ENCODE measurements around the gene MVK.

Gene MVK

DNA sequence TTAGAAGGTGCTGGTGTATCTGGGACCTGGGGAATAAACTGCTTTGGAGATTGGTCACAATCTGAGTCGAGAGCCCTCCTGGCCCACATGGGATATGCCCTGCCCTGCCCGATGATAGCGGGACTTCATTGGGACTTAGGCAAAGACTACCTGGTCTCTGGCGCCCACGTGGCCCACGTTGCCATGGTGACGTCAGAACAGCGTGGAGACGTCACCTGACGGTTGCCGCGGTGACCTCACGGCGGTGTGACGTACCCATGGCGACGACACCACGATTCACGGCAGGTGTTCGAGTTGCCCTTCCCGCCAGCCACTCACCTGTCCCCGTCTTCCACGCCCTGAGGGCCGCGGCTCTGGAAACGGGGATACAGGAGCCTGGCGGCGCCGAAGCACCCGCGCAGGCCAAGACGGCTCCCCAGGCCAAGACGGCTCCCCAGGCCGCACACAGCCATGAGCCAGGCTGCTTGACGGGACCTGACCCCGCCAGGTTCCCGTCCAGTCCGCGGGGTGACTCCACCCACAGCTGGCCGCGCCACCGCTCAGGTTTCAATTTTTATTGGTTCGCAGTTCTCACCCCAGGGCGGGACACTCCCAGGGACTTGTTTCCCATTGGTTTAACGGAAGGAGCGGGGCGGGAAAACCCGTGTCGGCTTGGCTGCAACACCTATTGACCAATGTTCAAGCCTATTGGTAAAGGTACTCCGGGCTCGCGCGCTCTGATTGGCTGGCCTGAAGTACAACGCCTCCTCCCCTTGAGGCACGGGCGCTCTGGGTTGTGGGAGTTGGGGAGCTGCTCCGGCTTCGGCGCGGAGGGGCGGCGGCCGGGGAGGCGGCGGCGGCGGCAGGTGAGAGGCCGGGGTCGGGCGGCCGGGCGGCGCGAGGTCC is at the start of gene MVK, which contains the start of gene MMAB:
Gene MVK (plus strand): TSS at position 766 of the 885 bp plus-strand sequence. CDS start 1,029 bp downstream, outside the sequence.
Gene MMAB (minus strand): TSS at position 476 of the 885 bp plus-strand sequence. CDS start 24 bp downstream, at position 452.
- H3K4me3 Mint-ChIP-seq: peak within 1 kb of the TSS; percentile 87
- H3K36me3 Mint-ChIP-seq (ENCODE audit: low read depth): peaks cover 74% of the 10 kb centered on the region
- no peaks in the 10 kb centered on the region for H3K27me3 Mint-ChIP-seq
- peaks cover 29% of the 10 kb centered on the region for H3K4me1 Mint-ChIP-seq (ENCODE audit: low read depth)
- peak within 1 kb of the TSS; percentile 98 for H3K27ac Mint-ChIP-seq
- no peaks in the 10 kb centered on the region for H3K9me3 Mint-ChIP-seq
- DNase-seq: peak; percentile 96

DNA sequence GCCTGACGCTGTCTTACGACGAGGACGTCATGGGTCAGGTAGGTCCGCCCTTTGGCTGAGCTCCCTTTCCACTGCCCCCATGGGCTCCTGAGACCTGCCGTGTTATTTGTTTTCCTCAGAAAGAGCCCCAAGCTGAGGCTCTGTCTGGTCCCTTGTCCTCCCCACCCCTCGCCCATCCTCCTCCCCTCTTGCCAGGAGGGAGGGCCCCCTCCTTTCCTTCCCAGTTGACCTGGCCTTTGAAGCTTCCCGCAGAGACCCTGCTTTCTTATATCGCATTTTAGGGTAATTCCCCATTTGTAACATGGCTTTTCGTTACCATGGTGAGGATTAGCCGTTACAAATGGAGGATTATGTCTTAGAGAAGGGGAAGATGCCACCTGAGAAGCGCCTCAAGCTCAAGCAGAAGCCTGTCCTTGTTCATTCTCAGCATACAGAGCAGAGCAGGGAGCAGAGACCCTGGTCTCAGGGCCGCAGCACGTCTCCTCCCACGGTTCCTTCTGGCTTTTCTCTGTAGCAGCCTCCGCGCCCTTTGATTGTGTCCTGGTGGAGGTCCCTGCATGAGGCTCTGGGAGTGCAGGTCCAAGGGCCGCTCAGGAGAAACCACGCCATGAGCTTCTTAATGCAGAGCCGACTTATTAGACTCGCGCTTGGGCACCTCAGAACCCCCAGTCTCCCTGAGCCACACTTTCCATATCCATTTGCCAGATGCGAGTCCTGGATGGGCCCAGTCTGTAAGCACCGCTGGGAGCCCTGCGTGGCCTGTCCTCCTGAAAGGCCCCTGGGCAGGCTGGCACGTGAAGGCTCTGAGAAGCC is 48.9 kb upstream of the MVK start:
- H3K4me3 Mint-ChIP-seq: no peak overlapping the region
- H3K36me3 Mint-ChIP-seq (ENCODE audit: low read depth): peaks cover 91% of the 10 kb centered on the region
- no peaks in the 10 kb centered on the region for H3K4me1 Mint-ChIP-seq (ENCODE audit: low read depth)
- H3K9me3 Mint-ChIP-seq: no peaks in the 10 kb centered on the region
- no peaks in the 10 kb centered on the region for H3K27me3 Mint-ChIP-seq
- no peak for DNase-seq
- H3K27ac Mint-ChIP-seq: no peak overlapping the region

DNA sequence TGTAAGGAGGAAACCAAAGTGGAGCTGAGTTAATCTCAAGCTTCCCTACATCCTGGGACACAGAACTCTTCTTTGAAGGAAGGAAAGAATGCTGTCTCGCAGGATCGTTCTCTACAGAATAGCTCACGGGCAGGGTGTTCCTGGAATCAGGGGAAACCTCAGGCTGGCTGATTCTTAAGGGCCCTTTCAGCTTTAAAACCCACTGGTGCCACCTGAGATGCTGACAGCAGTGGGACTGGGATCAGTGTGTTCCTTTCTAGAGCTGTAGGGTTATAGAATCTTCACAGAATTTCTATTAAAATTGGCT is 48.4 kb upstream of the MVK start:
- Mint-ChIP-seq H3K4me3 (no peak overlapping the region), H3K9me3 (no peaks in the 10 kb centered on the region), H3K4me1 (ENCODE audit: low read depth) (no peaks in the 10 kb centered on the region), H3K27me3 (no peaks in the 10 kb centered on the region), H3K27ac (no peak overlapping the region), H3K36me3 (ENCODE audit: low read depth) (peaks cover 91% of the 10 kb centered on the region)
- no peak for DNase-seq

DNA sequence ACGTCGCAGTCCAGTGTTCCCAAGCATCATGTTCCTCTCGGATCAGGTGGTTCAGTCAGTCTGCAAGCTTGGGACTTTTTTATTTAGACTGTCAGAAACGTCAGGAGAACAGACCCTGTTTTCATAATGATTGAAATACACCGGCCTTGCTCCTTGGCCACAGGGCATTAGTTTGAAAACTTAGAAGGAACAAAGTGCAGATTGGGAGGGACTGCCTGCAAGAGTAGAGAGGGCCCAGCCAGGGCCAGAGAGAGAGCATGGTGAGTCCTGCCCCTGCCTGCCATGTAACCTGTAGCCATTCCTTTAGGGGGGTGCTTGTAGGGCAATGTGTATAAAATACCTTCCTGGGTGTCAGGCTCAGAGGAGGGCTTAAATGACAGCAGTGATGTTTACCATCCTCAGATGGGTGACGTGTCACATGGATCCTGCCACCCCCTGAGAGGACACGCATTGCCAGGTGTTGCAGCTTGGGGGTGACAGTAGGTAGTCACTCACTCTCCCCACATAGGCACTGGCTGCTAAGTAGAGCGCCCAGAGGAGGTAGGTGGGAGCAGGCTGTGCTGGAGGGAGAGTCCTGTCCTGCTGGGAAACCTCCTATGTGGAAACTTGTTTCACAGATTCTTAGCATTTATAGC is 46.0 kb upstream of the MVK start:
- H3K36me3 Mint-ChIP-seq (ENCODE audit: low read depth): peaks cover 84% of the 10 kb centered on the region
- no peak overlapping the region for H3K27ac Mint-ChIP-seq
- no peak for DNase-seq
- H3K4me3 Mint-ChIP-seq: no peak overlapping the region
- no peaks in the 10 kb centered on the region for H3K4me1 Mint-ChIP-seq (ENCODE audit: low read depth)
- no peaks in the 10 kb centered on the region for H3K27me3 Mint-ChIP-seq
- H3K9me3 Mint-ChIP-seq: no peaks in the 10 kb centered on the region

DNA sequence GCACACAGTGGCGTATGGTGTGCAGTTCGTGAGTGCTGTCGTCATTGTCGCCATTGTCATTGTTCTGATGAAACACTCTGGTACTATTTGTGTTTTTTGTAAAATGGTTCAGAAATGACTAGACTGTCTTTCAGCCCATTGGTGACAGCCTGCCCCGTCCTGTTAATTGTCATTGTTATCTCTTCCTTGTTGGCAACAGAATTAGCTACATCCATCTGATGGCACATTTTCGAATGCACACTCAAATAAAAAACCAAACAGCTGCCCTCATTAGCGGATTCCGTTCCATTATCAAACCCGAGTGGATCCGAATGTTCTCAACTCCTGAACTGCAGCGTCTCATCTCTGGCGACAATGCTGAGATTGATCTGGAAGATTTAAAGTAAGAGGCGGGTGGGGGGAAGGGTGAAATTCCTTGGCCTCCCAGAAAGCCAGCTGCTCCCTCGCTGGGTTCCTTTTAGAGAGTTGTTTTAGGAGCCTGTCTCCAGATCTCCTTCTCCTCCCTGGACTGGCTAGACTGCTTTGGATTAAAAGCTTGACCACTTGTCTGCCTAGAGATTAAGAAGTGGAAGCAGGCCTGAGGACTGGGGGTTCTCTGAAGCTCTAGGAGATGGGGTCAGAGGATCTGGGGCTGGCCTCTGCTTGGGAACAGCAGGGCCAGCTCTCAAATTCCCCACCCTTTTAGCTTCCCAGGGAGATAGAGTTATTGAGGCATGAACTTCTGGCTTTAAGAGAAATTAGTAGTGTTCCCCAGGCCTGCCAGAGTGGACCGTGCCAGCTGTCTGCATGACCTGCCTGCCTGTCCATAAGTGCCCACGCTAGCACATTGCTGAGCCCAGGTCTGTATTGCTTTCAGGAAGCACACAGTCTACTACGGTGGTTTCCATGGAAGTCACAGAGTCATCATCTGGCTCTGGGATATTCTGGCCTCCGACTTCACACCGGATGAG is 43.6 kb upstream of the MVK start:
- H3K27me3 Mint-ChIP-seq: no peaks in the 10 kb centered on the region
- H3K4me3 Mint-ChIP-seq: no peak overlapping the region
- peaks cover 80% of the 10 kb centered on the region for H3K36me3 Mint-ChIP-seq (ENCODE audit: low read depth)
- H3K27ac Mint-ChIP-seq: no peak overlapping the region
- H3K4me1 Mint-ChIP-seq (ENCODE audit: low read depth): no peaks in the 10 kb centered on the region
- no peak for DNase-seq
- H3K9me3 Mint-ChIP-seq: no peaks in the 10 kb centered on the region

DNA sequence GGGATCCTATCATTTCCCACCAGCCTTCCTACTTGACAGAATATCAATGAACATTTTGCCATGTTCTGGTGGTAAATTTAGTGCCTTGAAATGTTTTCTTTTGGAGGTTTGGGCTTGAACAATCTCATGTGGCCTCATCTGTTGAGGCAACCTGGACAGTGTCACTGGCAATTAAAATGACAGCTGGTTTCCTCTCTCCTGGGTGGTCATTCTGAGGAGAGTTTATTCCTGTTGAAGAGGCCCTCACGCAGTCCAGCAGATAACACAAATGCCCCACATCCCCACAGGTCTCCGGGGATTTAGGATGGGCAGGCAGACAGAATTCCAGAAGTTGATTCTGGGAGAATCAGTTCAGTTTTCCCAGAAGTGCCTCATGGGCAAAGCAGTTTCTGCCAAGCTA is 42.2 kb upstream of the MVK start:
- Mint-ChIP-seq H3K36me3 (ENCODE audit: low read depth) (peaks cover 79% of the 10 kb centered on the region), H3K9me3 (no peaks in the 10 kb centered on the region), H3K27me3 (no peaks in the 10 kb centered on the region), H3K4me1 (ENCODE audit: low read depth) (no peaks in the 10 kb centered on the region), H3K4me3 (no peak overlapping the region), H3K27ac (no peak overlapping the region)
- no peak for DNase-seq

DNA sequence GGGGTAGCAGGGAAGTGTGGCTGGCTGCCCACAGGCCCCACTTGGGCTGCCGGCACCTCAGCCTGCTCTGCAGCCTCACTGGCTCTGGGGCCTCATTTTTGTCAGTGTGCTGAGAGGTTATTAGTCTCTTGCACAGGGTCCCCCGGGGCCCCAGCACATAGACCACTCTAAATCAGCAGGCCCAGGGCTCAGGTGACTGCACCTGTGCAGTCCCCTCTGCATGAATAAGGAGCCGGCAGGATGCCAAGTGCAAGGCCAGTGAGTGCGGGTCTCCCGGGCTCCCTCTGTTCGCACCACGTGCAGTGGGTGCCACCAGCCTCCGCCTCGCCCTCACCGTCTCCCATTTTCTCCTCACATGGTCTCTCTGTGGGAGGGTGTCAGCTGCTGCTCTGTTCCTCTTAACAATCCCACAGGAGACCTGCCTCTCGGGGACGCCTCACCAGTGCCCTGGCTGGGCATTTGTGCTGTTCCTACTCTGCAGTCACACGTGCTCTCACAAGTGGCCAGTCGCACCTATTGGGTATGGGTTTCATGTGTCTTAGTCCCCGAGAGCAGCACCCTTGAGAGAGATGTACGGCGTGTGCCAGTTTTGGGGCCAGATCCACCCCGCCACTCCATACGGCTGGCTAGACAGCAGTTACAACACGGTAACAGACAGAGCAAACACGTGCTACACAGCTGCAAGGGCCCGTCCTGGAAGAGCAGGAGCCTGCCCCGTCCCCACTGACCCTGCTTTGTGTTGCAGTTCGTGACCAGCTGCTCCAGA is 40.7 kb upstream of the MVK start:
- H3K4me1 Mint-ChIP-seq (ENCODE audit: low read depth): no peaks in the 10 kb centered on the region
- no peaks in the 10 kb centered on the region for H3K9me3 Mint-ChIP-seq
- H3K27me3 Mint-ChIP-seq: no peaks in the 10 kb centered on the region
- H3K36me3 Mint-ChIP-seq (ENCODE audit: low read depth): peaks cover 71% of the 10 kb centered on the region
- no peak for DNase-seq
- no peak overlapping the region for H3K27ac Mint-ChIP-seq
- H3K4me3 Mint-ChIP-seq: no peak overlapping the region

DNA sequence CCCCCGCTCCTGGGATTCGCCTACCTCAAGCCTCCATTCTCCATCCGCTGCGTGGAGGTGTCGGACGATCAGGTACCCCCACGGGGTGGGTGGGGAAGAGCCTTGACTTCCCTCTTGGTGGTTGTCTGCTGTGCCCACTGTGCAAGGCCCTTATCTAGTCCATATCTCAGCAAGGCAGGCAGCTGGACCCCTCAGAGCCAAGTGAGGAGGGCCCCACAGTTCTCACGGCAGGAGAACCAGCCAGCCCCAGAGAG is 40.2 kb upstream of the MVK start:
- H3K36me3 Mint-ChIP-seq (ENCODE audit: low read depth): peaks cover 67% of the 10 kb centered on the region
- no peak overlapping the region for H3K27ac Mint-ChIP-seq
- no peak overlapping the region for H3K4me3 Mint-ChIP-seq

DNA sequence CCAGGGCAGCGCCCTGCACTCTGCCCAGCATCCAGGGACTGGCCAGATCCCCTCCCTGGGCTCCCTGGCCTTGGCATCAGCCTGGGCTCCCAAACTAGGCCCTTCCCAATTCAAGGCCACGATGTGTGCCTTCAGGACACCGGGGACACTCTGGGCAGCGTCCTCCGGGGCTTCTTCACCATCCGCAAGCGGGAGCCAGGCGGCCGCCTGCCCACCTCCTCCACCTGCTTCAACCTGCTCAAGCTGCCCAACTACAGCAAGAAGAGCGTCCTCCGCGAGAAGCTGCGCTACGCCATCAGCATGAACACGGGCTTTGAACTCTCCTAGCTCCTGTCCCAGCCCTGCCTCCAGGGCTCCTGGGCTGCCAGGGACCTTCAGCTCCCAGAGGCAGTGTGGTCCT is 39.1 kb upstream of the MVK start:
- Mint-ChIP-seq H3K27ac (no peak overlapping the region), H3K9me3 (no peaks in the 10 kb centered on the region)
- no peak for DNase-seq

More for the DNA sequence above, 40.2 kb upstream of the MVK start:
- Mint-ChIP-seq H3K27me3 (no peaks in the 10 kb centered on the region), H3K9me3 (no peaks in the 10 kb centered on the region), H3K4me1 (ENCODE audit: low read depth) (no peaks in the 10 kb centered on the region)
- DNase-seq: no peak

DNA sequence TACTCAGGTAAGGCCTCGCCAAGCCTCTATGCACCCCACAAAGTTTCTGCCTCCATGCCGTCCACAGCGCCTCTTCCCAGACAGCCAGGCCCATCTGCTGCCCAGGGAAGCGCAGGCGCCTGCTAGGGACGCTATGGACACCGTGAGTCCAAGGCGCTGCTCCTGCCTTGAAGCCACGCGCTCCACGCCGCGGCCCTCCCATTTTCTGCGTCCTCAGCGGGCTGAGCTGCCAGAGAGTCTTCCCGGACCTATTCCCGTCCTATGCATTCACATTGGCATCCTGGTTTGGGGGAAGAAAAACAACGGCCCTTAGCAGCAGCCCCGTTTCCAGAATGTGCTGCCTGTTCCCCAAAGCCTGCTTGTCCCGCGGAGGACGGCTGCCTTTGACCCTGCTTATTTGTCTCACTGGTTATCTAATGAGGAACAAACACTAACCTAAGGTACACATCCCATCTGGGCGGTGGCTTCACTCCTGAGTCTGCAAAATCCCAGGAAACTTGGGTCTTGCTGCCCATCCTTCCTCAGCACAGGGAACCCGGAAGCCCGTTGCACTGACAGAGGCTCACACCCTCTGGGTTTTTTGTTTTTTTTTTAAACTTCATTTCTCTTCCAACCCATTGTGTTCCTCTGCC is 38.2 kb upstream of the MVK start:
- H3K4me1 Mint-ChIP-seq (ENCODE audit: low read depth): no peaks in the 10 kb centered on the region
- no peaks in the 10 kb centered on the region for H3K9me3 Mint-ChIP-seq
- H3K4me3 Mint-ChIP-seq: no peak overlapping the region
- peaks cover 52% of the 10 kb centered on the region for H3K36me3 Mint-ChIP-seq (ENCODE audit: low read depth)
- H3K27ac Mint-ChIP-seq: no peak overlapping the region
- no peaks in the 10 kb centered on the region for H3K27me3 Mint-ChIP-seq
- DNase-seq: no peak

More for the DNA sequence above, 39.1 kb upstream of the MVK start:
- no peaks in the 10 kb centered on the region for H3K27me3 Mint-ChIP-seq
- no peaks in the 10 kb centered on the region for H3K4me1 Mint-ChIP-seq (ENCODE audit: low read depth)
- H3K4me3 Mint-ChIP-seq: no peak overlapping the region
- H3K36me3 Mint-ChIP-seq (ENCODE audit: low read depth): peaks cover 61% of the 10 kb centered on the region

DNA sequence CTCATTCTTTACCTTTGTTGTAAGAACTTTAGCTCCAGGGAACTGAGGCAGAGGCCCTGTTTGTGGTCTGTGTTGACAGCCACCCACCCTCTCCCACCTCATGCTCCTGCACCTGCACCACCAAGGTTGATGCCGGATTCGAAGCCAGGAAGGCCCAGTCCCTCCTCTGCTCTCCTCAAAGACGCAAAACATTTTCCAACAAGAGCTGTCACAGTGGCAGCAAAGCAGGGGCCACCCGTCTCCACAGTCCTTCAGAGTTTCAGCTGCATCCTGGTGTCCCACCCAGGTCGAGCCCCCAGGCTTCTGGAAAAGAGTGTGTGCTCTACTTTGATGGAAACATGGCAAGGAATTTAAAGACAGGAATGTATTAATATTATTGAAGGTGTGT is 37.7 kb upstream of the MVK start:
- no peak overlapping the region for H3K4me3 Mint-ChIP-seq
- H3K27me3 Mint-ChIP-seq: no peaks in the 10 kb centered on the region
- H3K4me1 Mint-ChIP-seq (ENCODE audit: low read depth): no peaks in the 10 kb centered on the region
- H3K9me3 Mint-ChIP-seq: no peaks in the 10 kb centered on the region
- peaks cover 47% of the 10 kb centered on the region for H3K36me3 Mint-ChIP-seq (ENCODE audit: low read depth)
- no peak for DNase-seq
- no peak overlapping the region for H3K27ac Mint-ChIP-seq

DNA sequence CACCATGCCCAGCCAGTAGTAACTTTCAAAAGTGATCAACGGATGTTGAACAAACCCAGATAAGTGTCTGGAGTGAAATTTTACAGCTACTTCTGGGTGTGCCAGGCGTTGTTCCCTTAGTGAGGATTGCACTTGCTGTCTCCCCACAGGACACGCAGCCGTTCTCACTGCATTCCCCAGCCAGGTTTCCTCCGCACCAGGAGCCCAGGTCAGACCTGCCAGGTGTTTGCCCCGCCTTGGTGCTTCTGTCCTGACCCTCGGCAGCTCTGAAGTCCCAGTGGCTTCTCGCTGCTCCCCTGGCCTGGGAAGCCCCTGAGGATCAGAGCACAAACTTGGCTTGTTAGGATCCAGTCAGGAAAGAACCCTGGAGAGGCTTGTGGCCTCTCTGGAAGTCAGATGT is 36.5 kb upstream of the MVK start:
- DNase-seq: no peak
- Mint-ChIP-seq H3K27me3 (no peaks in the 10 kb centered on the region), H3K4me1 (ENCODE audit: low read depth) (no peaks in the 10 kb centered on the region), H3K4me3 (no peak overlapping the region), H3K36me3 (ENCODE audit: low read depth) (peaks cover 37% of the 10 kb centered on the region), H3K9me3 (no peaks in the 10 kb centered on the region), H3K27ac (no peak overlapping the region)

DNA sequence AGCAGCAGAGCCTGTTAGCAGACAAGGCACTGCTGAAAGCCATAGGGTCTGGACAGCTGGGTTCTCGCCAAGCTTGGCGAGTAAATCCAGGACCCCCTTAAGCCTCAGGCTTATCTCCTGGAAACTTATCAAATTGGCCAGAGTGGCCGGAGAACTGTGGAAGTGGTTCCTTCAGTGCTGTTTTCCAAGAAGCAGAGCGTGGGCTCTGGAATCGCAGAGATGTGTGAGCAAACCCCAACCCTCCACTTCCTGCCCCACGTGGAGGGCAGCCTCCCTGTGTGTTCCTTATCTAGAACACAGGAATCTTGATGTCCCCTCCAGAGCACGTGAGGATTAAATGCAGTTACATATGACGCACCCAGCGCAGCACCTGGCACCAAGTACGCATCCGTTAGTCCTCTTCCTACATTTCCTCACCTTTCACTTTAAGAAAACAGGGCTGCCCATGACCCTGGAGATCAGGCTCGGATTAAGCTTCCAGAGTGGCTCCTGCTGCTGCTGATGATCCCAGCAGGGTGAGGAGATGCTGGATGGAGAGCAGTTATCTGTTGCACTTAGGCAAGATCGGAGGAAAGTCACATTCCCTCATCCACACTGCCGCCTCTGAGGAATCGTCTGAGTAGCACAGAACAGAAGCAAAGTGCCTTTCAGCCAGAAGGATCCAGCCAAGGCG is 35.3 kb upstream of the MVK start:
- Mint-ChIP-seq H3K27ac (no peak overlapping the region), H3K4me3 (no peak overlapping the region), H3K36me3 (ENCODE audit: low read depth) (peaks cover 30% of the 10 kb centered on the region), H3K9me3 (no peaks in the 10 kb centered on the region), H3K4me1 (ENCODE audit: low read depth) (no peaks in the 10 kb centered on the region), H3K27me3 (no peaks in the 10 kb centered on the region)
- DNase-seq: no peak
